ENCODE measurements around the gene F11R.

DNA sequence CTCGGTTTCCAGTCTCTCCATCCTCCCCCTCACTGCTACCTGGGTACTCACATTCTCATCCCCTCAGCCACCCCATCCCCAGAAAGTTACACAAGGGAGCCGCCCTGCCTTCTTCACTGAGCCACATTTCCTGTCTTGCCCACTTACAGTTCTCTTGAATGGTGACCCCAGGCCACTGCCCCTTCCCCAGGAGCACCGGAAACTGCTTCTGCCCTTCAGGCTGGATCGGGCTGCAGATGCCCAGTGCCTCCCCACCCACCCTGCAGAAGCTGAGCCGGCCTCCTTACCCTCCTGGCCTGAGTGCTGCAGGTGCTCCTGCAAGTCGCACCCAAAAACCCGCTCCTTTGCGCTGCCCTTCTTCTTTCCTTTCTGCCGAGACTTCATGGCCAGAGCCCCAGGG, 48.3 kb upstream of the F11R start:
- TF ChIP-seq NFYB (IDR thresholded peaks at IDR 0.05; ENCODE audit: insufficient read depth, low read depth, low read length) (no peak), RFX5 (IDR thresholded peaks at IDR 0.05; ENCODE audit: low read depth, low read length) (no peak), RAD21 (IDR thresholded peaks at IDR 0.05; ENCODE audit: insufficient read depth, low read depth, low read length) (no peak), HDAC2 (IDR thresholded peaks at IDR 0.05) (no peak), MYB (IDR thresholded peaks at IDR 0.05; ENCODE audit: borderline replicate concordance, low read depth, low read length) (no peak), MXI1 (IDR thresholded peaks at IDR 0.05; ENCODE audit: low read depth, low read length) (no peak), MTA2 (IDR thresholded peaks at IDR 0.05; ENCODE audit: low read depth) (no peak), SPI1 (IDR thresholded peaks at IDR 0.05; ENCODE audit: borderline replicate concordance, insufficient read depth, low read depth, low read length) (no peak), POLR2AphosphoS5 (IDR thresholded peaks at IDR 0.05; ENCODE audit: low read length) (no peak), HCFC1 (IDR thresholded peaks at IDR 0.05; ENCODE audit: low read length) (no peak), RCOR1 (conservative IDR thresholded peaks at IDR 0.05; ENCODE audit: low read depth, low read length) (no peak)
- TF ChIP-seq, protein P1, sequence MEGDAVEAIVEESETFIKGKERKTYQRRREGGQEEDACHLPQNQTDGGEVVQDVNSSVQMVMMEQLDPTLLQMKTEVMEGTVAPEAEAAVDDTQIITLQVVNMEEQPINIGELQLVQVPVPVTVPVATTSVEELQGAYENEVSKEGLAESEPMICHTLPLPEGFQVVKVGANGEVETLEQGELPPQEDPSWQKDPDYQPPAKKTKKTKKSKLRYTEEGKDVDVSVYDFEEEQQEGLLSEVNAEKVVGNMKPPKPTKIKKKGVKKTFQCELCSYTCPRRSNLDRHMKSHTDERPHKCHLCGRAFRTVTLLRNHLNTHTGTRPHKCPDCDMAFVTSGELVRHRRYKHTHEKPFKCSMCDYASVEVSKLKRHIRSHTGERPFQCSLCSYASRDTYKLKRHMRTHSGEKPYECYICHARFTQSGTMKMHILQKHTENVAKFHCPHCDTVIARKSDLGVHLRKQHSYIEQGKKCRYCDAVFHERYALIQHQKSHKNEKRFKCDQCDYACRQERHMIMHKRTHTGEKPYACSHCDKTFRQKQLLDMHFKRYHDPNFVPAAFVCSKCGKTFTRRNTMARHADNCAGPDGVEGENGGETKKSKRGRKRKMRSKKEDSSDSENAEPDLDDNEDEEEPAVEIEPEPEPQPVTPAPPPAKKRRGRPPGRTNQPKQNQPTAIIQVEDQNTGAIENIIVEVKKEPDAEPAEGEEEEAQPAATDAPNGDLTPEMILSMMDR (IDR thresholded peaks at IDR 0.05 in 2 of 3, conservative IDR thresholded peaks at IDR 0.05 in 1 of 3; ENCODE audit: control insufficient read depth in 2 of 3, extremely low read depth in 1 of 3, insufficient read depth in 1 of 3, low read depth in 3 of 3, low read length in 3 of 3): no peak
- TF ChIP-seq, protein P2, sequence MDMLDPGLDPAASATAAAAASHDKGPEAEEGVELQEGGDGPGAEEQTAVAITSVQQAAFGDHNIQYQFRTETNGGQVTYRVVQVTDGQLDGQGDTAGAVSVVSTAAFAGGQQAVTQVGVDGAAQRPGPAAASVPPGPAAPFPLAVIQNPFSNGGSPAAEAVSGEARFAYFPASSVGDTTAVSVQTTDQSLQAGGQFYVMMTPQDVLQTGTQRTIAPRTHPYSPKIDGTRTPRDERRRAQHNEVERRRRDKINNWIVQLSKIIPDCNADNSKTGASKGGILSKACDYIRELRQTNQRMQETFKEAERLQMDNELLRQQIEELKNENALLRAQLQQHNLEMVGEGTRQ (IDR thresholded peaks at IDR 0.05; ENCODE audit: borderline replicate concordance, low read depth, low read length): no peak
- TF ChIP-seq, protein P3, sequence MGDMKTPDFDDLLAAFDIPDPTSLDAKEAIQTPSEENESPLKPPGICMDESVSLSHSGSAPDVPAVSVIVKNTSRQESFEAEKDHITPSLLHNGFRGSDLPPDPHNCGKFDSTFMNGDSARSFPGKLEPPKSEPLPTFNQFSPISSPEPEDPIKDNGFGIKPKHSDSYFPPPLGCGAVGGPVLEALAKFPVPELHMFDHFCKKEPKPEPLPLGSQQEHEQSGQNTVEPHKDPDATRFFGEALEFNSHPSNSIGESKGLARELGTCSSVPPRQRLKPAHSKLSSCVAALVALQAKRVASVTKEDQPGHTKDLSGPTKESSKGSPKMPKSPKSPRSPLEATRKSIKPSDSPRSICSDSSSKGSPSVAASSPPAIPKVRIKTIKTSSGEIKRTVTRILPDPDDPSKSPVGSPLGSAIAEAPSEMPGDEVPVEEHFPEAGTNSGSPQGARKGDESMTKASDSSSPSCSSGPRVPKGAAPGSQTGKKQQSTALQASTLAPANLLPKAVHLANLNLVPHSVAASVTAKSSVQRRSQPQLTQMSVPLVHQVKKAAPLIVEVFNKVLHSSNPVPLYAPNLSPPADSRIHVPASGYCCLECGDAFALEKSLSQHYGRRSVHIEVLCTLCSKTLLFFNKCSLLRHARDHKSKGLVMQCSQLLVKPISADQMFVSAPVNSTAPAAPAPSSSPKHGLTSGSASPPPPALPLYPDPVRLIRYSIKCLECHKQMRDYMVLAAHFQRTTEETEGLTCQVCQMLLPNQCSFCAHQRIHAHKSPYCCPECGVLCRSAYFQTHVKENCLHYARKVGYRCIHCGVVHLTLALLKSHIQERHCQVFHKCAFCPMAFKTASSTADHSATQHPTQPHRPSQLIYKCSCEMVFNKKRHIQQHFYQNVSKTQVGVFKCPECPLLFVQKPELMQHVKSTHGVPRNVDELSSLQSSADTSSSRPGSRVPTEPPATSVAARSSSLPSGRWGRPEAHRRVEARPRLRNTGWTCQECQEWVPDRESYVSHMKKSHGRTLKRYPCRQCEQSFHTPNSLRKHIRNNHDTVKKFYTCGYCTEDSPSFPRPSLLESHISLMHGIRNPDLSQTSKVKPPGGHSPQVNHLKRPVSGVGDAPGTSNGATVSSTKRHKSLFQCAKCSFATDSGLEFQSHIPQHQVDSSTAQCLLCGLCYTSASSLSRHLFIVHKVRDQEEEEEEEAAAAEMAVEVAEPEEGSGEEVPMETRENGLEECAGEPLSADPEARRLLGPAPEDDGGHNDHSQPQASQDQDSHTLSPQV (IDR thresholded peaks at IDR 0.05): no peak

Measured in GM12878 (cell line).